Progenitor cell of endocrine pancreas (in vitro differentiated cells): ENCODE results near the gene BANF1. TPM values are rescaled to one million over a fixed set of nuclear protein-coding genes. Genes with fewer than 3 reads are reported as not detected.

Source experiments
- DNase-seq: peaks from one replicate; pipeline ENCODE4 v3.0.0; 2021; ENCODE audit warnings: low spot score; ENCODE audit not compliant: unreplicated experiment
- H3K27ac Mint-ChIP-seq: 2 replicates; pipeline ENCODE4 v1.8.0; 2021; ENCODE audit warnings: mild to moderate bottlenecking, moderate library complexity, mixed read lengths
- H3K27me3 Mint-ChIP-seq: 2 replicates; pipeline ENCODE4 v1.8.0; 2021; ENCODE audit warnings: mixed read lengths
- H3K36me3 Mint-ChIP-seq: 2 replicates; pipeline ENCODE4 v1.8.0; 2022; ENCODE audit warnings: mixed read lengths; ENCODE audit not compliant: insufficient read depth
- H3K4me1 Mint-ChIP-seq: 2 replicates; pipeline ENCODE4 v1.8.0; 2021; ENCODE audit warnings: low read depth, mixed read lengths
- H3K4me3 Mint-ChIP-seq: 2 replicates; pipeline ENCODE4 v1.8.0; 2021; ENCODE audit warnings: low read depth, mild to moderate bottlenecking, moderate library complexity, mixed read lengths
- H3K9me3 Mint-ChIP-seq: 2 replicates; pipeline ENCODE4 v1.8.0; 2021; ENCODE audit warnings: low read depth, mixed read lengths
- CTCF ChIP-seq: fragments of 200-600 bp; sonication (generic); IDR thresholded peaks from one replicate; pipeline ENCODE4 v1.5.0; 2021; ENCODE audit warnings: antibody characterized with exemption, mild to moderate bottlenecking; ENCODE audit not compliant: unreplicated experiment
- total RNA-seq: library from RNA; stranded (reverse); gene quantifications from 2 replicates; pipeline ENCODE4 v1.2.1, GENCODE V29; 2021

Gene BANF1
- total RNA-seq, 1 donor from 2014 or later: 200 TPM

- Mint-ChIP-seq H3K4me1 (no peaks in the 10 kb centered on the region), H3K27ac (no peak overlapping the region), H3K27me3 (no peaks in the 10 kb centered on the region), H3K36me3 (peaks cover 2% of the 10 kb centered on the region), H3K9me3 (no peaks in the 10 kb centered on the region), H3K4me3 (no peak overlapping the region)
- DNase-seq: no peak
- no peak for TF ChIP-seq CTCF
Observed at GRCh38 chr11:65981101-65981740, 21.1 kb upstream of the BANF1 start.

GRCh38 chr11:65981972-65982823 is 20.1 kb upstream of the BANF1 start:
- Mint-ChIP-seq H3K27ac (no peak overlapping the region), H3K4me3 (no peak overlapping the region), H3K9me3 (no peaks in the 10 kb centered on the region), H3K36me3 (peaks cover 2% of the 10 kb centered on the region), H3K27me3 (no peaks in the 10 kb centered on the region), H3K4me1 (no peaks in the 10 kb centered on the region)
- no peak for DNase-seq
- no peak for TF ChIP-seq CTCF

- Mint-ChIP-seq H3K4me1 (no peaks in the 10 kb centered on the region), H3K27me3 (no peaks in the 10 kb centered on the region), H3K4me3 (no peak overlapping the region), H3K36me3 (peaks cover 2% of the 10 kb centered on the region), H3K9me3 (no peaks in the 10 kb centered on the region), H3K27ac (no peak overlapping the region)
- DNase-seq: no peak
- no peak for TF ChIP-seq CTCF
Observed at GRCh38 chr11:65982824-65983588, 19.3 kb upstream of the BANF1 start.

- no peaks in the 10 kb centered on the region for H3K27me3 Mint-ChIP-seq
- no peaks in the 10 kb centered on the region for H3K9me3 Mint-ChIP-seq
- H3K4me1 Mint-ChIP-seq: no peaks in the 10 kb centered on the region
- no peak for DNase-seq
- H3K4me3 Mint-ChIP-seq: no peak overlapping the region
- TF ChIP-seq CTCF: no peak
- peaks cover 2% of the 10 kb centered on the region for H3K36me3 Mint-ChIP-seq
- H3K27ac Mint-ChIP-seq: no peak overlapping the region
Observed at GRCh38 chr11:65983589-65983987, 18.7 kb upstream of the BANF1 start.

GRCh38 chr11:65987336-65987735 is 15.0 kb upstream of the BANF1 start:
- peaks cover 2% of the 10 kb centered on the region for H3K36me3 Mint-ChIP-seq

More at GRCh38 chr11:65987336-65987735, 15.0 kb upstream of the BANF1 start:
- TF ChIP-seq CTCF: no peak
- Mint-ChIP-seq H3K4me3 (no peak overlapping the region), H3K9me3 (no peaks in the 10 kb centered on the region), H3K4me1 (no peaks in the 10 kb centered on the region), H3K27ac (no peak overlapping the region), H3K27me3 (no peaks in the 10 kb centered on the region)
- no peak for DNase-seq
